Fibroblast of pulmonary artery (primary cell): ENCODE data around the gene PRKG1.

Experiments used
- DNase-seq: peaks from one replicate; pipeline ENCODE4 v3.0.0-alpha.2; 2010; ENCODE audit warnings: low read depth
- H3K4me3 ChIP-seq: replicated peaks from 2 replicates; pipeline ENCODE4 v1.5.1; 2011; ENCODE audit warnings: low read depth, mild to moderate bottlenecking, control low read depth, low read length, moderate library complexity
- TF ChIP-seq, protein P1 (sequence below): IDR thresholded peaks from 2 replicates; pipeline ENCODE4 v1.5.1; 2011; ENCODE audit warnings: mild to moderate bottlenecking, control low read depth, low read length, inconsistent platforms; ENCODE audit errors: missing control alignments

Gene PRKG1

DNA sequence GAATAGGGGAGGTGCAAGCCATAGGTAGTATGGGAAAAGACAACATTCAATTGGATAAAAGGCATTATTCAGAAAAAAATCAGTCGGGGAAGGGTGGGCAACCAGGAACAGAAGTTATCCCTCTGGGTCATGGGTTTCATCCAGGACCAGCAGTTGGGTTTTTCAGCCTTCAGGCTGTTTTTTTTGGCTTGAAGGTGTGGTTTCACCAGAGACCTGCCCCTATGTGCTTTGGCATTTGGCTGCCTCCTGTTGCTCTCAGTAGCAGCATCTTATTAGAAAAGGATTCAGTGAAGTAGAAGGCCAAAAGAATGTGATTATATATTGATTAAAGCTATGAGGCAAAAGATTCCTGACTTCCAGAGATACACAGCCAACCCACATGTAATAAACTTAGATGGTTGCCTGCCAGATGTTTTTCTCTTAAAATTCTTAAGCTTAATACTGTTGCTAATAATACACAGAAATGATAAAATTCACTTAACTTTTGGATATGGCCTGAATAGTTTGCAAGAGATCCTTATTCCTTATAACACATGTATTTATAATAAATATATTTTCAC, 876.8 kb downstream of the PRKG1 start:
- DNase-seq = no peak
- TF ChIP-seq, protein P1, sequence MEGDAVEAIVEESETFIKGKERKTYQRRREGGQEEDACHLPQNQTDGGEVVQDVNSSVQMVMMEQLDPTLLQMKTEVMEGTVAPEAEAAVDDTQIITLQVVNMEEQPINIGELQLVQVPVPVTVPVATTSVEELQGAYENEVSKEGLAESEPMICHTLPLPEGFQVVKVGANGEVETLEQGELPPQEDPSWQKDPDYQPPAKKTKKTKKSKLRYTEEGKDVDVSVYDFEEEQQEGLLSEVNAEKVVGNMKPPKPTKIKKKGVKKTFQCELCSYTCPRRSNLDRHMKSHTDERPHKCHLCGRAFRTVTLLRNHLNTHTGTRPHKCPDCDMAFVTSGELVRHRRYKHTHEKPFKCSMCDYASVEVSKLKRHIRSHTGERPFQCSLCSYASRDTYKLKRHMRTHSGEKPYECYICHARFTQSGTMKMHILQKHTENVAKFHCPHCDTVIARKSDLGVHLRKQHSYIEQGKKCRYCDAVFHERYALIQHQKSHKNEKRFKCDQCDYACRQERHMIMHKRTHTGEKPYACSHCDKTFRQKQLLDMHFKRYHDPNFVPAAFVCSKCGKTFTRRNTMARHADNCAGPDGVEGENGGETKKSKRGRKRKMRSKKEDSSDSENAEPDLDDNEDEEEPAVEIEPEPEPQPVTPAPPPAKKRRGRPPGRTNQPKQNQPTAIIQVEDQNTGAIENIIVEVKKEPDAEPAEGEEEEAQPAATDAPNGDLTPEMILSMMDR = no peak
- no peak overlapping the region for H3K4me3 ChIP-seq

- DNase-seq = no peak
- no peak overlapping the region for H3K4me3 ChIP-seq
- TF ChIP-seq, protein P1 = no peak
These were observed 877.3 kb downstream of the PRKG1 start for GRCh38 chr10:51951601-51952000.

GRCh38 chr10:51952056-51952455, 877.8 kb downstream of the PRKG1 start:
- no peak overlapping the region for H3K4me3 ChIP-seq
- TF ChIP-seq, protein P1 = no peak
- DNase-seq = no peak

- TF ChIP-seq, protein P1 = no peak
- no peak overlapping the region for H3K4me3 ChIP-seq
- DNase-seq = no peak
These were observed 881.4 kb downstream of the PRKG1 start for GRCh38 chr10:51955696-51956095.

DNA sequence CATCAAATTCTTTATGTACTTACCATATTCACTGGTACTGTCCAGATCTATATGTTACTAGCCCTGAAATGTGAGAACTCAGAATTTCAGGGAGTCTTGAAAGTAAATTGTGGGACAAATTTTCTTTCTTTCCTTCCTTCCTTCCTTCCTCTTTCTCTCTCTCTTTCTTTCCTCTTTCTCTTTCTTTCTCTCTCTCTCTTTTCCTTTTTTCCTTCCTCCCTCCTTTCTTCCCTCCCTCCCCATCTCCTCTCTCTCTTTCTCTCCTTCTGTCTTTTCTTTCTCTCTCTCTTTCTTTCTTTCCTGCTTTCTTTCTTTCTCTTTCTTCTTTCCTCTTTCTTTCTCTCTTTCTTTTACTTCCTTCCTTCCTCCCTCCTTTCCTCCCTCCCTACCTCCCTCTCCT, 882.5 kb downstream of the PRKG1 start:
- TF ChIP-seq, protein P1 = no peak
- no peak overlapping the region for H3K4me3 ChIP-seq
- no peak for DNase-seq

GRCh38 chr10:51960494-51960895, 886.2 kb downstream of the PRKG1 start:
- TF ChIP-seq, protein P1 = peak; percentile 55
- H3K4me3 ChIP-seq = no peak overlapping the region
- DNase-seq = peak; percentile 76

GRCh38 chr10:51961401-51961800, 887.1 kb downstream of the PRKG1 start:
- TF ChIP-seq, protein P1 = no peak
- H3K4me3 ChIP-seq = no peak overlapping the region
- DNase-seq = no peak
